ENCODE measurements around the gene GPRC5D. TPM values are rescaled to one million over a fixed set of nuclear protein-coding genes. Genes with fewer than 3 reads are reported as not detected.

GPRC5D gene
- total RNA-seq, 1 experiment from 2014 or later = not detected

DNA sequence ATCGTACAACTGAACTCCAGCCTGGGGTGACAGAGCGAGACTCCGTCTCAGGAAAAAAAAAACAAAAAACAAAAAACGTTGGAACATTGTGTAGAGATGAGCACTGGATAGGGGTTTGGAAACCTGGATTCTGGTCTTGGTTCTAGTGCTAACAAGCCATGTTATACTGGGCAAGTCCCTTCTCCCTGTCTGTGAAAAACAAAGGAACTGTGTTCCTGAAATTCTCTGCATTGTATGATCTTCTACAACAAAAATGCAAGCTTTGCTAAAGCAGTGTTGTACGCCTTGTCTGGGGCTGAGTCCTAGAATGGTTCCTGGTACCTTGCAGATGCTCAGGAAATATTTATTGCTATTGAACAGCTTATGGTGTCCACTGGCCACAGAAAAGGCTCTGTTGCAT, 13.4 kb downstream of the GPRC5D start:
- no peak for DNase-seq (ENCODE audit: low read depth)

DNA sequence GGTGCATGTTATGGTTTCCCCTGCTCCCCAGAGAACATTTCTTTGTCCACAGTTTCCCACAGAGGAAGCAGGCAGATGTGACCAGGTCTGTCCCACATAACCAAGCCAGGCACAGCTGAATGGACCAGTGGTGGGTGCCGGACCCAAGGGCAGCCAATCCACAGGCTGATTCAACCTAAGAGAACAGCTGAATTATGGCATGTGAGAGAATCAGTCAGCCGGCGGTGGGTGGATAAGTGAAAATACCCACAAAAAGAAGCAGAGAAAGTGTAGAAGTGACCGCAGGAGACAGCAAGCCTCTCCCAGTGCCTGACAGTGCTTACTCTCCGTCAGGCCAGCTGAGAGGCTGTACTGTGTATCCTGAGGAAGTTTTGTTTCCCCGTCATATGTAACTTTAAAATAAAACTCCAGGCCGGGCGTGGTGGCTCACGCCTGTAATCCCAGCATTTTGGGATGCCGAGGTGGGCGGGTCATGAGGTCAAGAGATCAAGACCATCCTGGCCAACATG, 14.9 kb downstream of the GPRC5D start:
- no peak for DNase-seq (ENCODE audit: low read depth)

DNA sequence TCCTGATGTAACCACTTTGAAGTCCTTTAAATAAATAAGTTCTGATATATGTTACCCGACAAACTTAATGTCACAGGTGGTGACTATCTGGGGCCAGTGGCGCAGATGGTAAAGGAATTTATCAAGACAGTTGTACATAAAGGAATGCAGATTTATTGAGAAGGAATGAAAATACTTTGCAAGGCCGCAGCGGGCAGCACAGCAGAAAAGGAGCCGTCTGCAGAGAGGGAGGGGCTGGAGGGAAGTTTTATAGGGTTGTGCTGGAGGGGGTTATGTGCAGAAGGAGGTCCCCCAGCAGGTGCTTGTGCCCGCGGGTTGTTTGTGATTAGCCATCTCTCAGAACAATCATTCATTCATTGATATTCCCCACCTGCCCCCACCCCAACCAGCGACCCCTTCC, 17.4 kb downstream of the GPRC5D start:
- no peak for DNase-seq (ENCODE audit: low read depth)

DNA sequence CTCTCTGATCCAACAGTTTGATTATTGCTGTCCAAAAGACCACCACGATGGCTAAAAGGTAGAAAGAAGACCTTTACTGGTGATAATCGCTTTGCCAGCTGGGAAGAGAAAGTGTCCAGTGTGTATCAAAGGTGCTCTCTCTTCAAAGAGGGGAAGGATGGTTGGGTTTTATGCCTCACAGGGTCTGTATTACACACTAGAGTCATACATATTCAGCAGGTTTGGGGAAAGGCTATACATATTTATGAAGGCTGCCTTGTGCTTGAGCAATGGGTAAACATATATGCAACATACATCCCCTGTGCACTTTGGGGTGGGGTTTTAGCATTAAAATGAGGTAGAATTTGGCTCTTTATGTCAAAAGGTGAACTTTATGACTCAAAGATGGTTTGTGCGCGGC, 18.2 kb downstream of the GPRC5D start:
- DNase-seq (ENCODE audit: low read depth) = no peak

DNA sequence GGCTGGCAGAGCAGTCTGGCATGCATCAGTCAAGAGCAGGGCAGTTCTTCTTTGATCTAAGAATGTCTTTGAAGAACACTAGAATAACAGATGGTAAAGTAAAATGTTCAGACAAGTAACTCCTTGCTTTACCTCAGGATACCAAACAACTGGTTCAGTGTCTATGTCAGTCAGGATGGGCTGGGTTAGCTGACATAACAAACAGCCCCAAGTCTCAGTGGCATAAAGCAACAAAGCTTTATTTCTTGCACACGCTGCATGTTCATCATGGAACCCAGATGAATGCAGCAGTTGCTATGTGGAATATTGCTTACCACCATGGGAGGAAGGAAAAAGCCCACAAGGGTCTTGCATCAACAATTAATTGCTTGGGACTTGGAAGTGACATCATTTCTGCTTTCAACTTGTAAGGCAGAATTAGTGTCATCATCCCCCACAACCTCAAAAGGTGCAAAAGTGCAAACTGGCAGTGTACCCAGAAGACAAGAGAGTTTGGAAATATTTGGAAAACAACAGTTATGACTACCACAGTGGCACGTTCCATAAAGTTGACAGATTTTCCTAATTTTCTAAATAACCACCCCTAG, 21.2 kb downstream of the GPRC5D start:
- no peak for DNase-seq (ENCODE audit: low read depth)

DNA sequence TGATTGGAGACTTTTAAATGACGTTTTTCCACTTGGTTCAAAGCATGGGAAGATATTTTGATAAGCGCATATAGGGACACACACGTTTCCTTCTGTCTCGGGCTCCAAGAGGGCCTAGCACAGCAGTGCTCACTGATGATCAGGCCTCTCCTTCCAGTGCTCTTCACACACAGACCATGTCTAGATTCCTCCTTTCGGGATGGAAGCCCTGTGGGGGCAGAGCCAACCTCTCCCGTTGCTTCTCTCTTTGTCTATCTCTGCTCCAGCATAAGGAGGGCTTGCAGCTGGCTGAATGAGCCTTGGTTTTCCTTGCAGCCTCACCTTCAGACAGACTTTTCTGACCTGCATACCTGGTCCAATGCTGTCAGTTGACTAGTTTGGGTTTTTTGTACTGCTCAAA, 22.3 kb downstream of the GPRC5D start:
- DNase-seq (ENCODE audit: low read depth) = no peak

DNA sequence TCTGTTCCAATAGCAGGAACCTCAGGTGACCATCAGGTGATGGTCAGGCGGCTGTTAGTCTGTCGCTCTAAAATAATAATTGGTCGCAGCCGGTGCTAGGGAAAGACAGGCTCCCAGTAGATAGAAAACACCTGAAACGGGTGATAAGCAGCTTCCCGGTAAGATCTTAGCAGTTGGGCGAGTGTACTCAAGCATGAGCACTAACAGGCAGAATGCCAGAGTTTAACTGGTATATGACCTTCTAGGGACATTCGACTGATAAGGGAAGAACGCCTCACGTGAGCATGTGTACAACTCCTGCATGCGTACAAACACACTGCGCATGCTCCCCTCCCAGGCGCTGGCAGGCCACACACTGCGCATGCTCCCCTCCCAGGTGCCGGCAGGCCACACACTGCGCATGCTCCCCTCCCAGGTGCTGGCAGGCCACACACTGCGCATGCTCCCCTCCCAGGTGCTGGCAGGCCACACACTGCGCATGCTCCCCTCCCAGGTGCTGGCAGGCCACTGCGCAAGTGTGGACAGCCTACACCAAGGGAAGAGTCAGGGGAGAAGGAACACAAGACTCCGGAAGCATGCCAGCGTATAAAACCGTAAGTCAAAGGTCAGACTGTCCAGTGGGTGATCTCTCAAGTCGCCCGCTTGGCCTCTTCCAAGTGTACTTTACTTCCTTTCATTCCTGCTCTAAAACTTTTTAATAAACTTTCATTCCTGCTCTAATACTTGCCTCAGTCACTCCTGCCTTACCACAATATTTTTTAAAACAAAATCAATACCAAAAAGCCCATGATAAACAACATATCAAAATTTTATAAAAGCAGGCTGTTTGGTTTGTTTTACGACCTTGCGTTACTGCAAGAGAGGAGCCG, 24.5 kb downstream of the GPRC5D start:
- DNase-seq (ENCODE audit: low read depth) = no peak

DNA sequence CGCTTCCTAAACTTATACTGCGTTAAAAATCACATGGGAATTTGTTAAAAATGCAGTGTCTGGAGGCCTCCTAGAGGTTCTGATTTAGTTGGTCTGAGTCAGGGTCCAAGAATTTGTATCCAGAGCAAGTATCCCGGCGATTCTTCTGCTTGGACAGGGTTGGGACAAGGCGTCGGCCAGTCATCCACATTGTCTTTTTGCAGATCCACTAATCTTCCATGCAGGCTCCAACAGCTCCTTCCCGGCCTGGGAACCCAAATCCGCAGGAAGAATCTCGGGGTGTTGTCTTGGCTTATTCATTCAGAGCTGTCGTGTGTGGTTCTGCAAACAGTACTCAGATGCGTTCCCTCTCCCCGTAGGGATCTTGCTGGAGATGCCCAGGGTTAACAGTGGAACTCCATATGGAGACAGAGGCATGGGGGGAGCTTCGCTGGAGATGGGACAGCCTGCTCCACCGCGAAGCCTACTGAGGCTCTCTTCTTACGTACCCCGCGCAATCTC, 25.3 kb downstream of the GPRC5D start:
- DNase-seq (ENCODE audit: low read depth) = no peak

DNA sequence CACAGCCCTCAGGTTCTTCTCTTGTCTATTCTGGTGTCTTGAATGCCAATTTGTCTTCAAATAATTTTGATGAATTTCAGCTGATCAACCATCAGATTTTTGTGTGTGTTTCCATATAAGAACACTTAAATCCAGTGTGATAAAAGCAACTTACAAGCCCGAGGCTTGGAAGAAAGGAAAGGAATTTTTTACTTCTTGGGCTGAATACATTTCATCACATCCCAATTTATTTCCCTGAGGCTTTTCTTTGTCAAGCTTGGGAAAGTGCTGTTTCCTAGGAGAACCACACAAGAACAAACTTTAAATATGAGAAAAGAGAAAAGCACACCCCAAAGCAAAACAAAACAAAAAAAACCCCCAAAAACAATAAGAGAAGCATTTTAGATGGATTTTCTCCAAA, 26.6 kb downstream of the GPRC5D start:
- DNase-seq (ENCODE audit: low read depth) = no peak

DNA sequence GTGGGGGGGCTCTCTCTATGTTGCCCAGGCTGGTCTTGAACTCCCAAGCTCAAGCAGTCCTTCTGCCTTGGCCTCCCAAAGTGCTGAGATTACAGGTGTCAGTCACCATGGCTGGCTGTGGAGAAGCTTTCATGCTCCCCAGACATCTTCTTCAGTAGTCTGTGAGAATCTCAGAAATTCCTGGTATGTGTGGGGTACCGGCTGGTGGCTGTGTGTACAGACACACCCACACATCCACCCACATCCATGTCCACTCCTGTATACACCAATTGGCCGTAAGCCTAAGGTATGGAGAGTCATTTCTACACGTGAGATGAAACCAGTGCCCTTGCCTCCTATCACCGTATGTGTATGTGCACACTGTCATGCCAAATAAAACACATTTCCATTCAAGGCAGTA, 27.8 kb downstream of the GPRC5D start:
- DNase-seq (ENCODE audit: low read depth) = no peak

DNA sequence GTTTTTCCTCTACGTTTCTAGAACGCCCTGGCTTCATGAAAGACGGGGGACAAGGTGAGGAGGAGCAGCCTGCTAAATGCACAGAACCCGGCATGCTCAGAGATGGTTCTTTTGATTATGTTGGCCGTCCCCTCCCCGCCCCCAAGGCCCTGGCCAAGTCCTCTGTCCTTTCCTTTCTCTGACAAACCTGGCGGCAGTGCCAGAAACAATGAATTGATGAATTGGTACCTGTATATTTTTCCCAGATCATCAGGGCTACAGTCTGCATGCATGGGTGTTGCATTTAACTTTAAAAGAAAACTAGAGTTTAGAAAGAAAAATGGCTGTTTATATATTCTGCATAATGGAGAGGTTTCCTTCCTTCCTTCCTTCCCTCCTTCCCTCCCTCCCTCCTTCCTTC, 29.0 kb downstream of the GPRC5D start:
- DNase-seq (ENCODE audit: low read depth) = no peak

DNA sequence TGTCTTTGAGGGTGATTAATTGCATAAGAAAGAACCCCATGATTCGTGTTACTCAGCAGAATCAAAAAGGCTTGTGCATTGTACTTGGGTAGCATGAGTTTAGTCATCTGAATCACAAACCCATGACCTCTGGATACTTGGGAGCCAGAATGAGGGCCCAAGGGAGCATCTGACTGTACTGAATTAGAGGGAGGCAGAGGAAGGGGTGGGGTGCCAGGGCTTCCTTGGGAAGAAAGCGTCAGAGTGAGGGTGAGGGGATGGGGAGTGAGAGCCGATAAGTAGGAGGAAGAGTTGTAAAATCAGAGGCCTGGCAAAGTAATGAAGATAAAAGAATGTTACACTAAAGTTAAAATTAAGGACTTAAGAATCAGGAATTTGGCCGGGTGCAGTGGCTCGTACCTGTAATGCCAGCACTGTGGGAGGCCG, 29.8 kb downstream of the GPRC5D start:
- peak; percentile 27 for DNase-seq (ENCODE audit: low read depth)

DNA sequence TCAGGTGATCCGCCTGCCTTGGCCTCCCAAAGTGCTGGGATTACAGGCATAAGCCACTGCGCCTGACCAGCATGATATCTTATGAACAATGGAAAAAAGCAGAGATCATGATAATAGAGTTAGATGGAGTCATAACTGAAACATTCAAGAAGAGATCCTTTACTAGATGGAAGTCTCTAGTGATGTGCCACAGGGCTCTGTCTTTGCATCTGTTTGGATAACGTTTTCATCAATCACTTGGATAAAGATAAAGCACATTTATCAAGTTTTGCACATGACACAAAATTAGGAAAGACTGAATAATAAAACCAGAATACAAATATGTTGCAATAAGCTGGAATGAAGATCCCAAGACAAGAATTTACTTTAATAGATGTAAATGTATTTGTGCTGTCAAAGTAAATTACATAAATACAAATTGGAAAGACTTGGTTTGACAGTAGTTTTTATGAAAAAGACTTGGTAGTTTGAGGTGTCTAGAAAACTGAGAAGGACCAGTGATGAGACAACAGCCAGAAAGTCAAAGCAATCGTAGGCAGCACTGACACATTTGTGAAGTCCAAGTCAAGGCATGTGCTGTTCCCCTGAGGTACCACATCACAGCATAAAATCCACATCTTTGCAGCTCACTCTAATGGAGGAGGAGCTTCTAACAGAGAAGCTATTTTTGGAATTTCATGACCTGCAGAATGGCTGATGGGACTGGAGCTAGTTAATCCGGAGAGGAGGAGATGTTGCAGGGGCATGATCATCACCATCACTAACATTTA, 32.1 kb downstream of the GPRC5D start:
- DNase-seq (ENCODE audit: low read depth) = no peak

DNA sequence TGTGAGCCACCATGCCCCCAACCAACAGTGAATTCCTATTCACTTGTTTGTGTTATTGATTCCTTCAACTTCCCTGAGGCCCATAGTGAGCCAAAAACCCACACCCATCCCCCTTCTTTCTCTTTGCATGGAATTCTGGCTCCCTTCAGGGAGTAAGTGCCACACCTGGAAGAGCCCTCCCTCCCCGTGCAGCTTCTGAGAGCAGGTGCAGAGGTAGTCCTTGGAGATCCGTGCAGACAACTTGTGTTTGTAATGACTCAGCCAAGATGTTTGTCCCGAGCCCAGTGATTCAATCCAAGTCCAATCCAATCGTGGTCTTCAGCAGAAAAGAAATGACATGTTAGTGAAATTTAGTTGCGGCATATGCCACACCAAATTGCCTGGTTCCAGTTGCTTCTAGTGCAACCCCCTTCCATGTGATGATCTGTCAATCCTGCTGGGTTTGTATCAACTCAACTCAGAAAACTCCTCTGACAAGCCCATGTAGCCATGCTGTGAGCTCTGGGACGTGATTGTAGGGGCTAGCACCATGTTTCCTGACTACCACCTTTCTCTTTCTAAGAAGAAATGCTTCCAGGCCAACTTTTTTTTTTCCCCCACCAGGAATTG, 33.1 kb downstream of the GPRC5D start:
- no peak for DNase-seq (ENCODE audit: low read depth)

DNA sequence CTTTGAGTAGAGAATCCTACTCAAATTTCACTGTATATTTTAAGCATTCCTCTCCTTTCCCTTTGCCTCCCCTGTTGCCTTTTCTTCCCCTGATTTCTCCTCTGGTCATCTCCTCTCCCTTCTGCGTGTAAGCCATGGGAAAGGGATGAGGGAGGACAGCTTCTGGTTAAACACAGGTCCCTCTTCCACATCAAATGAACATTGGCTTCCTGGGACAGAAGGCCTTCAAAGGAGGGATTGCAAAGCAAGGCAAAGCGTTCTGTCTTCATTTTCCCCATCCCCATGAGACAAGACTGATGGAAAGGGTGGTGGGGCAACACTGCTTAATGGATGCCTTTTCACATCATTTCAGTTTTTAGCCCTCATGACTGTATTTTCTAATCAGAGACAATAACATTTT, 34.5 kb downstream of the GPRC5D start:
- DNase-seq (ENCODE audit: low read depth) = no peak

DNA sequence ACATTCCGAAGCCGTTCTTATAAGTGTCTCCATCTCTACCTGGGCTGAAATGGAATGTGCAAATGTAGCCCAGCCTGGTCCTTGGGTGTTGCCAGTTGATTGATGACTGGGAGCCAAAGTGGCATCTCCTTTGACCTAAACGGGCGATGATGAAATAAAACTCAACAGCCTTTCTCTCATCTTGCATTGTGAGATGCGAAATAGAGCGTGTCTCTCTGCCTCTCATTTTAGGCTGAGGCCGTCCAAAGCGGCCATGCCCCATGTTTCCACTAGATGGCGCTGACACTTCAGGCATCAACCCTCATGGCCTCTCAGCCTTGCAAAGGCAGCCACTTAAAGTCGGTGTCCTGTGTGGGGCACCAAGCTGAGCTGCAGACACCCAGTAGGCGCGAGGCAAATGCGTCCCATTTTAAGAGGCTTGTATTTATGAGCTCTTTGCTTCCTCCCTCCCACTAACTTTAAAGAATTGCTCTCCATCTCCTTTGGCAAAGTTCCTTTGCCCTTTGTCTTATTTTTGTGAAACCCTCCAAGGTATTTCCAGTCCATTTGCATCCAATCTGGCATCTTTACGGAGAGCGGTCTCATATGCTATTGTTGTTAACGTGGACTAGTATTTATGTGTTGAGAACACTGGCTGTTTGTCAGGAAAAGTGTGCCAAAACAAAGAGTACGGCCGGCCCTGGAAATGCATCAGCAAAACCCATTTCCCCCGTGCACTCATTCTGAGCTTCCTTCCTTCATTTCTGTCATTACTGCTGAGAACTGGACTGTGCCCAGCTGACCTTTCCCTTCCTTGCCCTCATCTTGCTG, 35.6 kb downstream of the GPRC5D start:
- DNase-seq (ENCODE audit: low read depth) = peak; percentile 75

DNA sequence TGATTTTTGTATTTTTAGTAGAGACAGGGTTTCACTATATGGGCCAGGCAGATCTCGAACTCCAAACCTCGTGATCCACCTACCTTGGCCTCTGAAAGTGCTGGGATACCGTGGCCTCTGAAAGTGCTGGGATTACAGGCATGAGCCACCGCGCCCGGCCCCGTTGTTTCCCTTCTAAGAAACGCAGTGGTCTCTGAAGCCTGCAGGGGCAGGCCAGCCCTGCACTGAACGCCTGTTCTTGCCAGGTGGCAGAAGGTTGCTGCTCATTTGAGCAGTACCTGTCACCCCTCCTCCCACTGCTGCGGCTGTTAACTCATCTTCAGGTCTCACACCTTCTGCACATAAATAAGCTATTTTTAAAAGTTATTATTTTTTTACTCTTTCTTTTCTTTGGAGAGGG, 36.3 kb downstream of the GPRC5D start:
- no peak for DNase-seq (ENCODE audit: low read depth)

DNA sequence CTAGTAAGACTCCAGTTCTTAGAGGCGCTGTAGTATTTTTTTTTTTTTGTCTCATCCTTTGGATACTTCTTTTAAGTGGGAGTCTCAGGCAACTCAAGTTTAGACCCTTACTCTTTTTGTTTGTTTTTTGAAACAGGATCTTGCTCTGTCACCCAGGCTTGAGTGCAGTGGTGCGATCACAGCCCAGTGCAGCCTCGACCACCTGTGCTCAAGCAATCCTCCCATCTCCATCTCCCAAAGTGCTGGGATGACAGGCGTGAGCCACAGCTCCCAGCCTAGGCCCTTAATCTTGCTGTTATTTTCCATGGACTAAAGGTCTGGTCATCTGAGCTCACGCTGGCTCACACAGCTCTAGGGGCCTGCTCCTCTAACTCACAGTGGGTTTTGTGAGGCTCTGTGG, 39.3 kb downstream of the GPRC5D start:
- no peak for DNase-seq (ENCODE audit: low read depth)

DNA sequence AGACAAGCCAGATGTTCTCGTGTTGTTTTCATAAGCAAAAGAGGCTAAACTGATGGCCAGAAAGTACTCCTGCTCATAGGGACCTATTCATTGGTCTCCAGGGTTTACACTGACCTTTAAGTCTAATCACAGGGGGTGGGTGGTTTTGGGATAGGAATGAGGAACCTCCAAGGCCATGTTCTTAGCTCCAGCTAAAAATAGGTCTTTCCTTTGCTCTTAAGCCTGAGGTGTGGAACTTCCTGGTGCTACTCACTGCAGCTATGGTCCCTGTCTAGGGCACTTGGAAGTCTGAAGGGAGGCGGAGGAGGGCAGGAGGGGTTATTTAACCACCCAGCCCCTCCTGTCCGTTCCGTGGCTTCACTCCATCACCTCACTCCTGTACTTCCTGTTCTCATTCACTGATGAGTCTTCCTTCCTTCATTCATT, 42.0 kb downstream of the GPRC5D start:
- DNase-seq (ENCODE audit: low read depth) = no peak

DNA sequence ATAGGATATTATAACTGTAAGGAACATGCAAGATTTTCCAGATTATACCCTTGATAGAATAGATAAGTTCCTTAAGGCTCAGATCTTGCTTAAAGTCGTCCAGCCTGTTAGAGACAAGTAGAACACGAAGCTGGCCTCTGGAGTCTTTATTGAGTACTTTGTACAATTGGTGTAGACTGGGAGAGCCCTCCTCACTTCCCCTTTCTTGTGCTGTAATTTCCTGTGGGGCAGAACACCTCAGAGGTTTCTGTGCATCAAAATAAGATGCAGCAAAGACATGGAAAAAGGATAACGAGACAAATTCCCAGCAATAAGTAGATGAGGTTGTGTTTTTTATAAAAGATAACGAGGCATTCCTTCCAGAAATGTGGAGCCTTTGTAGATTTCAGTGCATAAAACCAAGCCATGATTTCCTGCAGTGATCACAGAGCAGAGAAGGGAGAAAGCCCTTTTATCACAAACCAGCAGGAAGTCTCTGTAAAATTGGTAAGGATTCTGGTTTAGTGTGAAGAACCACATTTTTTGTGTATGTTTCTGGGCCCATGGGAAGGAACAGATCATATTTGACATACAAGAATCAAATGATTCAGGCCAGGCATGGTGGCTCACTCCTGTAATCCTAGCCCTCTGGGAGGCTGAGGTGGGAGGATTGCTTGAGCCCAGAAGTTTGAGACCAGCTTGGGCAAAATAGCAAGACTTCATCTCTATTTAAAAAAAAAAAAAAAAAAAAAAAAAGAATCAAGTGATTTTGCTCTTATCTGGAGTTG, 42.6 kb downstream of the GPRC5D start:
- DNase-seq (ENCODE audit: low read depth) = no peak

Measured in HT1080 (cell line).